ENCODE measurements around the gene TMOD1. TPM values are rescaled to one million over a fixed set of nuclear protein-coding genes. Genes with fewer than 3 reads are reported as not detected.
A peak's percentile ranks its signal among the peaks of the same experiment; 100 is the strongest.

Gene TMOD1
- polyA plus RNA-seq, 1 experiment, result 0.10 TPM

- Histone ChIP-seq H3K27me3 (ENCODE audit: control insufficient read depth, insufficient read depth, low read length) (no peaks in the 10 kb centered on the region), H3K9me3 (ENCODE audit: control insufficient read depth, insufficient read depth, low read length) (no peaks in the 10 kb centered on the region), H3K4me3 (ENCODE audit: low read depth, low read length) (no peak overlapping the region), H3K27ac (ENCODE audit: low read depth, low read length) (no peak overlapping the region)
- DNase-seq (ENCODE audit: low read depth, low spot score), result peak; percentile 16
- POLR2A ChIA-PET, result interaction anchor here (0.8 to 1.4 kb wide), 2 partner anchors 130 to 165 kb away, joined by 5 to 8 read pairs; partner anchors contain the start of genes NCBP1 and TSTD2
- TF ChIP-seq CTCF (IDR thresholded peaks at IDR 0.05; ENCODE audit: low read depth, low read length), result peak; percentile 82
- CTCF ChIA-PET, result interaction anchor here (0.6 to 15.9 kb wide), 47 partner anchors 9 to 612 kb away, joined by 3 to 704 read pairs (median 6); partner anchors contain the start of genes NCBP1, TDRD7 and TSTD2
Observed at GRCh38 chr9:97468658-97469448, 32.6 kb upstream of the TMOD1 start.

GRCh38 chr9:97470076-97470475 lies 31.4 kb upstream of the TMOD1 start:
- DNase-seq (ENCODE audit: low read depth, low spot score), result no peak
- Histone ChIP-seq H3K27ac (ENCODE audit: low read depth, low read length) (no peak overlapping the region), H3K9me3 (ENCODE audit: control insufficient read depth, insufficient read depth, low read length) (no peaks in the 10 kb centered on the region), H3K4me3 (ENCODE audit: low read depth, low read length) (no peak overlapping the region), H3K27me3 (ENCODE audit: control insufficient read depth, insufficient read depth, low read length) (no peaks in the 10 kb centered on the region)
- CTCF ChIA-PET, result interaction anchor here (1.2 to 15.9 kb wide), 20 partner anchors 11 to 613 kb away, joined by 3 to 704 read pairs (median 10); partner anchors contain the start of gene TDRD7
- no peak for TF ChIP-seq CTCF (IDR thresholded peaks at IDR 0.05; ENCODE audit: low read depth, low read length)
- POLR2A ChIA-PET, result interaction anchor here (0.9 kb wide), 1 partner anchor 127 kb away, joined by 3 read pairs; no protein-coding TSS in a partner anchor

- ChIA-PET POLR2A (no interaction called here), CTCF (interaction anchor here (1.4 to 15.9 kb wide), 4 partner anchors 14 to 140 kb away, joined by 3 to 704 read pairs (median 168); no protein-coding TSS in a partner anchor)
- H3K9me3 ChIP-seq (ENCODE audit: control insufficient read depth, insufficient read depth, low read length), result no peaks in the 10 kb centered on the region
- H3K4me3 ChIP-seq (ENCODE audit: low read depth, low read length), result no peak overlapping the region
- DNase-seq (ENCODE audit: low read depth, low spot score), result no peak
- no peak overlapping the region for H3K27ac ChIP-seq (ENCODE audit: low read depth, low read length)
- no peak for TF ChIP-seq CTCF (IDR thresholded peaks at IDR 0.05; ENCODE audit: low read depth, low read length)
- no peaks in the 10 kb centered on the region for H3K27me3 ChIP-seq (ENCODE audit: control insufficient read depth, insufficient read depth, low read length)
Observed at GRCh38 chr9:97473717-97474116, 27.7 kb upstream of the TMOD1 start.

GRCh38 chr9:97474372-97474925 lies 27.0 kb upstream of the TMOD1 start:
- DNase-seq (ENCODE audit: low read depth, low spot score), result no peak
- ChIA-PET POLR2A (no interaction called here), CTCF (interaction anchor here (0.8 to 15.9 kb wide), 6 partner anchors 11 to 618 kb away, joined by 3 to 704 read pairs (median 5); no protein-coding TSS in a partner anchor)
- H3K27me3 ChIP-seq (ENCODE audit: control insufficient read depth, insufficient read depth, low read length), result no peaks in the 10 kb centered on the region
- TF ChIP-seq CTCF (IDR thresholded peaks at IDR 0.05; ENCODE audit: low read depth, low read length), result no peak
- no peak overlapping the region for H3K27ac ChIP-seq (ENCODE audit: low read depth, low read length)
- no peaks in the 10 kb centered on the region for H3K9me3 ChIP-seq (ENCODE audit: control insufficient read depth, insufficient read depth, low read length)
- no peak overlapping the region for H3K4me3 ChIP-seq (ENCODE audit: low read depth, low read length)

- POLR2A ChIA-PET, result no interaction called here
- peak; percentile 53 for DNase-seq (ENCODE audit: low read depth, low spot score)
- H3K27me3 ChIP-seq (ENCODE audit: control insufficient read depth, insufficient read depth, low read length), result no peaks in the 10 kb centered on the region
- no peak overlapping the region for H3K4me3 ChIP-seq (ENCODE audit: low read depth, low read length)
- CTCF ChIA-PET, result interaction anchor here (1.0 to 15.9 kb wide), 3 partner anchors 123 to 619 kb away, joined by 3 to 704 read pairs (median 330); no protein-coding TSS in a partner anchor
- H3K9me3 ChIP-seq (ENCODE audit: control insufficient read depth, insufficient read depth, low read length), result no peaks in the 10 kb centered on the region
- no peak overlapping the region for H3K27ac ChIP-seq (ENCODE audit: low read depth, low read length)
- no peak for TF ChIP-seq CTCF (IDR thresholded peaks at IDR 0.05; ENCODE audit: low read depth, low read length)
Observed at GRCh38 chr9:97475059-97475458, 26.4 kb upstream of the TMOD1 start.
